IPS-11a (cell line): ENCODE data around the gene DPYSL4.
"Not testable (repeated sequence)": the region's sequence is repeated elsewhere in the genome, so short reads cannot be mapped to it uniquely, and the experiment has no call there.

Experiments
- H3K4me3 ChIP-seq: one replicate; pipeline ENCODE4 v1.5.1; 2013; ENCODE audit warnings: low read depth, low read length, control low read depth

DPYSL4 gene

GRCh38 chr10:132205650-132206376 lies 19.1 kb downstream of the DPYSL4 start:
- no peak overlapping the region for H3K4me3 ChIP-seq

GRCh38 chr10:132206377-132206745 lies 19.6 kb downstream of the DPYSL4 start:
- H3K4me3 ChIP-seq = no peak overlapping the region

- no peak overlapping the region for H3K4me3 ChIP-seq
Measured at GRCh38 chr10:132206806-132207535, 20.2 kb downstream of the DPYSL4 start.

GRCh38 chr10:132207536-132208461 lies 21.1 kb downstream of the DPYSL4 start:
- H3K4me3 ChIP-seq = no peak overlapping the region

GRCh38 chr10:132208462-132209050 lies 21.8 kb downstream of the DPYSL4 start:
- H3K4me3 ChIP-seq = no peak overlapping the region

GRCh38 chr10:132209130-132209529 lies 22.4 kb downstream of the DPYSL4 start:
- H3K4me3 ChIP-seq = no peak overlapping the region

- H3K4me3 ChIP-seq = no peak overlapping the region
Measured at GRCh38 chr10:132209978-132210530, 23.3 kb downstream of the DPYSL4 start.

GRCh38 chr10:132210766-132211165 lies 24.0 kb downstream of the DPYSL4 start:
- H3K4me3 ChIP-seq = no peak overlapping the region

- no peak overlapping the region for H3K4me3 ChIP-seq
Measured at GRCh38 chr10:132211246-132211645, 24.5 kb downstream of the DPYSL4 start.

GRCh38 chr10:132212816-132213215 lies 26.1 kb downstream of the DPYSL4 start:
- no peak overlapping the region for H3K4me3 ChIP-seq

GRCh38 chr10:132213917-132214316 lies 27.2 kb downstream of the DPYSL4 start:
- no peak overlapping the region for H3K4me3 ChIP-seq

- H3K4me3 ChIP-seq = not testable (repeated sequence)
Measured at GRCh38 chr10:132216441-132216840, 29.7 kb downstream of the DPYSL4 start.

GRCh38 chr10:132219486-132219885 lies 32.7 kb downstream of the DPYSL4 start:
- no peak overlapping the region for H3K4me3 ChIP-seq

- H3K4me3 ChIP-seq = no peak overlapping the region
Measured at GRCh38 chr10:132220061-132220460, 33.3 kb downstream of the DPYSL4 start.

- not testable (repeated sequence) for H3K4me3 ChIP-seq
Measured at GRCh38 chr10:132220996-132221395, 34.2 kb downstream of the DPYSL4 start.

- H3K4me3 ChIP-seq = no peak overlapping the region
Measured at GRCh38 chr10:132222726-132223125, 36.0 kb downstream of the DPYSL4 start.

GRCh38 chr10:132223156-132223590 lies 36.4 kb downstream of the DPYSL4 start:
- no peak overlapping the region for H3K4me3 ChIP-seq

- no peak overlapping the region for H3K4me3 ChIP-seq
Measured at GRCh38 chr10:132223611-132224342, 37.0 kb downstream of the DPYSL4 start.

GRCh38 chr10:132224343-132225072 lies 37.8 kb downstream of the DPYSL4 start:
- no peak overlapping the region for H3K4me3 ChIP-seq
